Activated CD8-positive, alpha-beta memory T cell treated with anti-CD3 and anti-CD28 coated beads for 1 hour (primary cell): ENCODE results near the gene IGSF6.

ENCODE experiments used
- DNase-seq, 2 donors: peaks; one replicate each; pipeline ENCODE4 v3.0.0-alpha.2; 2020; ENCODE audit warnings: low read depth in 1 of 2; ENCODE audit errors: extremely low read depth in 1 of 2

The IGSF6 gene

DNA sequence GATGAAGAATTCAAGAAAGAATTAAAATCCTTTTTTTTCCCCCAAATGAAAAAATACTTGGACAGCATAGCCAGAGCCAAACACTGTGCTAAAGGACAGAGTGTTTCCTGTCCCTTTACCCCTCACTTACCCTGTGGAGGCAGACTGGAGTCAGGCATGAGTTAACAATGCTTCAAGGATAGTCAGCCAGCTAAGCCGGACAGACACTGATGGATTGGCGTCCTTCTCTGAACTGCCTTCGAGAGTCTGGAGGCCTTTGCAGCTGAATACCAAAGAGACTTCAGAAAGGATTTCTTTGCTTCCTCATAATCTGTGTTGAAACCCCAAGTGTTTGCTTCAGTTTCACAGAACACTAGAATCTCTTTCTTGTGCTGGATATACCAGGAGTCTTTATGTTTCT, 48.5 kb downstream of the IGSF6 start:
- DNase-seq, result no peak

DNA sequence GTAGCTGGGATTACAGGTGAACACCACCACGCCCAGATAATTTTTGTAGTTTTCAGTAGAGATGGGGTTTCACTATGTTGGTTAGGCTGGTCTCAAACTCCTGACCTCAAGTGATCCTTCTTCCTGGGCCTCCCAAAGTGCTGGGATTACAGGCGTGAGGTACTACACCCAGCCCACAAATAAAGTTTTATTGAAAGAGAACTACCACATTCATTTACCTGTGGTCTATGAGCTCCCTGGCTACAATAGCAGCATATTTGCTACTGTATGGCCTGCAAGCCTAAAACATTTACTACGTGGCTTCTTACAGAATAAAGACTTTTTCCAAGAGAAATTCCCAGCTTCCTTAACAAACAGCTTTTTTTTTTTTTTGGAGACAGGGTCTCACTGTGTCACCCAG, 49.6 kb downstream of the IGSF6 start:
- no peak for DNase-seq

DNA sequence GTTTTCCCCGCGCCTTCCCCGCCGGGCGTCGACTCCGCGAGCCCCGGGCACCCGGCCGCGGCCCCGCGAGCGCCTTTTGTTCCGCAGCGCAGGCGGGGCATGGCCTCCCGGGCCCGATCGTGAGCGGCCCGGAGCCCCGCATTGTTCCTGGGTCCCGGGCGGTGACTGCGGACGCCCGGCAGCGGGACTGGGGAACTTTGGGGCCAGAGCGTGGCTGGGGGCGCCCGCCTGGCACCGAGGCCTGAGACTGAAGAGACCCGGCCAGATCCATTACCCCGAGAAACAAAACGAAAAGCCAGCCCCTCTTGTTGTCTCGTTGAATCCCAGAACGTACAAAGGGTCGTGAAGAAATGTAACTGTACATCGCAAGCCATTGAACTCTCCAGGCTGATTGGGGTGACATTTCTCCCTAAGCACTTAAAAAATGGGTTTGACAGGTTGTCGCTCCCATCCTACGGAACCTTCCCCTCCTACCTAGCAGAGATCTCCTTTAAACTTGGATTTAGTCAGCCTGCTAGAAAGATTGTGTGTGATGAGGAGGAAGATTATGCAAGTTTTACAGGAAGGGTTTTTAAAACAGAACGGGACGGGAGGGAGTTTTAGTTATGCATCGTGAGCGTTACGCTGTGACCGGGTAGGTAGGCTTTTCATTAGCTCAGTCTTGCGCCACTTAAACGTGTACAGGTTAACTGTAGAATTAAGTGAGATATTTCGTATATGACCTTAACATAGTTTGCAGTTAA, 52.2 kb downstream of the IGSF6 start:
- no peak for DNase-seq

DNA sequence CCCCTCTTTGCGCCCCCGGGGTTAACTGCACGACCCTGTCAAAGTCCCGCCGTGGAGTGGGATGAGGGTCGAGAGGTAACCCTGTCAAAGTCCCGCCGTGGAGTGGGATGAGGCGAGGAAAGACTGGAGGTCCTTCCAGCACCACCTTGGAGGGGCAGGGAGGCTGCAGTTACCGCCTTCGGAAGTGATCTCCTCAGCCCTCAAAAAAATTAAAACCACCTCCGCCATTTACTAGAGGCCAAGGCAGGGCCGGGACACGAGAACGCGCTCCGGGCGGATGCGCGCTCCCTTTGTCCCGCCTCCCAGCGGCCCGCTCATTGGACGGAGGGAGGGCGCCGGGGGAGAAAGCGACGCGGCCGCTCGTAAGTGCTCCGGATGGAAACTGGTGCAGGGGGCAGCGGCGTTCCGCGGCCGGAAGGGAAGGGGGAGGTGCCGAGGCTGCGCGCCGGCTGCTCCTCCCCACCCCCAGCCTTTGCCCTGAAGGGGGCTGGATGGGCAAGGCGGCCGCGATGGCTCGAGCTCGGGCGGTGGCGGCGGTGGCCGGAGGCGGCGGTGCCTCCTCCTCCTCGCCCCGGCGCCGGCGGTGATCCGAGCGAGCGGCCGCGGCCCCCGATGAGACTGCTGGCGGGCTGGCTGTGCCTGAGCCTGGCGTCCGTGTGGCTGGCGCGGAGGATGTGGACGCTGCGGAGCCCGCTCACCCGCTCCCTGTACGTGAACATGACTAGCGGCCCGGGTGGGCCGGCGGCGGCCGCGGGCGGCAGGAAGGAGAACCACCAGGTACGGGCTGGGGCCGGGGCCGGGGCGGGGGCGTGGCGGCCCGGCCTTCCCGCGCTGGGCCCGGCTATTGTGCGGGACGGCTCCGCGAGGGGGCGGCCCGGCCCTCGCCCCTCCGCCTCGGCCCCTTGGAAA, 53.0 kb downstream of the IGSF6 start, which contains the start of gene METTL9:
Gene METTL9, plus strand, starts transcription at position 456 of the 909 bp plus-strand sequence. Its CDS starts 157 bp downstream, at position 613.
- DNase-seq, result peak; percentile 88 to 90

DNA sequence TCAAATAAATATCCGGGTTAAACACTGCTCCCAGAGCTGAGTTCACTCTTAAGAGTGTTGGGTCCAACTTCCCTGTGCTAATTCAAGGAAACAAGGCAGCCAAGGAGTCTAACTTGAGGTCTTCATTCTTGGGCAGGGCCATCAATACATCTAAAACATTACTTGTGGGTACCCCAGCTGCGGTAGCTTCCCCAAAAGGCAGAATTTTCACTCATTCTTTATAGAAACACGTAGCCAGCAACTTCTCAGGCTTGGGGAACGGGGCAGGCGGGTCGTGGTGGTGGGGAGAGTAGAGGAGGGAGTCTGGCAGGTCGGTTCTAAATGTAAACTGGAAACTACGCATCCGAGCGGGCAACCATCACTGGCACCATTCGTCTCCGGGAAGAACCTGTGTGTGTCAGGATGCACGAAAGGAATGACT, 53.7 kb downstream of the IGSF6 start:
- peak in 1 of 2 donors; percentile 2 for DNase-seq

DNA sequence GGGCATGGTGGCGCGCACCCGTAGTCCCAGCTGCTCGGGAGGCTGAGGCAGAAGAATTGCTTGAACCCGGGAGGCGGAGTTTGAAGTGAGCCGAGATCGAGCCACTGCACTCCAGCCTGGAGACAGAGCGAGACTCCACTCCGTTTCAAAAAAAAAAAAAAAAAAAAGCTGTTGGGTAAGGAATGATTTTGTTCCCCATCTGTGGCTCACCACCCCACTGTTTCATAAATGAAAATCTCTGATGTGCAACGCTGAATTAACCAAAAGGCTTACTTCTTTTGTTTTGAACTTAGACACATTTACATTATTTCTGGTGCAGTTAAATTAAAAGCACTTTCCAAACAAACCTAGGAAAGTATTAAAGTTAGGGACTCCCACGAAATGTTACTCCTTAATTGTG, 54.2 kb downstream of the IGSF6 start:
- no peak for DNase-seq

DNA sequence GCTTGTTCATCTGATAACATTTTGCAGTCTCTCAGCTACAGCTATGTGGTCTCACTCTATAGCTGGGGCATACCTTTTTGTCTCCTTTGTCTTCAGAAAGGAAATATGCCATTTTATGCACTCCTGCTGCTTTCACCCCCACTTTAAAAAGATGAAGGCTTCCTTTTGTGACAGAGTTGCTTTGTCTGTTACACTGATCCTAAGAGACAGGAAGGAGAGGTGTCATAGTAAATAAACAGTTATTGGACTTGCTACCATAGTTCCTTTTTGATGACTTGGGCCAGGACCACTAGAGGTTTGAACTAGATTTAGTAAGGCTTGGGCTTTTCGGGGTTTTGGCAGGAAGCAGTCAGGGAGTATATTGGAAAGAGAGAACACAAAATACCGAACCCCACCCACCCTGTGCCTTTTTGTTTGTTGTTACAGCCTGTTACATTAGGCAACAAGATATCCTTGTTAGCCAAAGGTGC, 54.8 kb downstream of the IGSF6 start:
- DNase-seq, result no peak

DNA sequence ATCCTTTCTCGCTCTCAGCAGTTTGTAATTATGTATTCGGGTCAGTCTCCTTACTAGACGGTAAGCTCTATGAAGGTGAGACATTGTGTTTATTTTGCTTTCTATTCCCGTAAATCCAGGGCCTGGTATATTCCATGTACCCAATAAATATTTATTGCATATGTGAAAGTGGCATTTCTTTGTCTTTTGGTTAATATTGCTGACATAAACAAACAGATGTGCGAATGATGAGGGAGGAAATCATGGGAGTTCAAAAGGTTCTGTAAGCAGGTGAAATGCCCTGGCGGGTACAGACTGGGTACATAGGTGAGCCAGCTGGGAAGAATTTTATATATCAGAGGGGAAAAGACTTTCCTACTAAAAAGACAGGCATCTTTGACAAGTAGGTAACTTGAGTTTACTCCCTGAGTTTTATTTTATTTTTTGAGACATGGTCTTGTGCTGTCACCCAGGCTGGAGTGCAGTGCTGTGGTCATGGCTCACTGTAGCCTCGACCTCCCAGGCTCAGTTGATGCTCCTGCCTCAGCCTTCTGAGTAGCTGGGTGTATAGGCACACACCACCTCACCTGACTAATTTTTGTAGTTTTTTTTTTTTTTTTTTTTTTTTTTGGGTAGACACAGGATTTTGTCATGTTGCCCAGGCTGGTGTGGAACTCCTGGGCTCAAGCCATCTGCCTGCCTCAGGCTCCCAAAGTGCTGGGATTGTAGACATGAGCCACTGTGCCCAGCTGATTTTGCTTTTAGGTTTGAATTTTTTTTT, 58.7 kb downstream of the IGSF6 start:
- DNase-seq, result no peak

DNA sequence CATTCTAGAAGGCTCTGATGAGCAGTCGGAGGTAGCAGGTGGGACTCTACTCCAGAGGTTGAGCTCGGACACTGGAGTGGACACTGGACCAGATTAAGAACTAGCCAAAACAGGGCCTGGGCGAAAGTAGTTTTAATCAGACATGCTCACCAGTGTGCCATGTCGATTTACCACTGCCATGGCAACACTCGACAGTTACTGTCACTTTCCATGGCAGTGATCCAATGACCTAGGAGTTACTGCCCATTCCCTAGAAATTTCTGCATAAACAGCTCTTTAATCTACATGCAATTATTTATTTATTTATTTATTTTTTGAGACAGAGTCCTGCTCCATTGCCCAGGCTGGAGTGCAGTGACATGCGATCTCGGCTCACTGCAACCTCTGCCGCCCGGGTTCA, 60.2 kb downstream of the IGSF6 start:
- no peak for DNase-seq

DNA sequence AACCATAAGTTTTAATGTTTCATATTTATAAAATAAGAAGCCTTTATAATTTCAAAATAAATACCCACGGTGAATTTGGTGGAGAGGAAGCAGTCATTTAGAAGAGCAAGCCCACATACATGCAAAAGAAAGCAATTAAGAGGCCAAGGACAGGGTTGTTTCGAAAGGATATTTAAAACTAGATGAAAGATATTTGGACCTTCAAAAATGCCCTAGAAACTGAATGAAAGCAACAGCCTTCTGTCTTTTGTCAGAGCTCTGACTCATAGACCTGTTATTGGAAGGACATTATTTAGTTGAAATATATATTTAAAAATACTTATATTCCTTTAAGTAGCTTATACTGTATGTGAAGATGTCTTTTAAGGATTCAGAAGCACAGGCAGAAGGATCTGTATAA, 61.6 kb downstream of the IGSF6 start:
- no peak for DNase-seq

DNA sequence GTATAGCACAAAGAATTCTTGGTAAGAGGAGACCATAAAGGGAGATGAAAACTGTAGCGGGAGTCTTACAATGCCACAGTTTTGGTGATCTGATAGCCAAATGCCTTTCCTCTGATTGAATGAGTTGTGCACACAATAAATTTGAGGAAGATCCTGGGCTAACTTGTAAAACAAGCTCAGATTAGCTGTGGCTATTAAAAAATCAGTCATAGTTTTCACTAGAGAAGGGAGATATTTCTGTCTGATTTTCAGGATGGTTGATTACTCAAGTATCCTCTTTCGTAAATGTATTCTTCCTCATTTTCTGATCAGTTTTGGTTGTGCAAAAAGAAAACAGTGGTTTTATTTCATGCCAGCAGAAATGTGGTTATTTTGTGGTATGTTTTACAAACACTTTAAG, 62.1 kb downstream of the IGSF6 start:
- no peak for DNase-seq

DNA sequence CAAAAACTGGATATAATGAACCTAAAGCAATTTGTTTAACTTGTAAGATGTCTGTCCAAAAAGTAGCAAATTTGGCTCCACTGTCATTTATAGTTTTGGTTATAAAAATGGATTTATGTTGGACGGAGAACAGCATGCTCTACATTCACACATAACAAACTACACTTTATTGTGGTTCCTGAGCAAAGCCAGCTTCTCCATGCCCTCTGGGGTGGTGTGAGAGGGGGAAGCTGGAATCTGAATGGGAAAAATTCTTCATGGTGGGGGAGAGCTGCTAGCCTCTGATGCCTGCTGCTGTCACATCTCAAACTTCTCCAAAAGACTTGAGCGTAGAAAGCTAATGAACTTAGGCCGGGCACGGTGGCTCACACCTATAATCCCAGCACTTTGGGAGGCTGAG, 62.9 kb downstream of the IGSF6 start:
- no peak for DNase-seq
